GM20000 (cell line): ENCODE data around the gene DOHH.
"Not testable (repeated sequence)": the region's sequence is repeated elsewhere in the genome, so short reads cannot be mapped to it uniquely, and the experiment has no call there.

Source experiments
- DNase-seq: peaks from one replicate; pipeline ENCODE4 v3.0.0; 2012; ENCODE audit warnings: low spot score
- CTCF ChIP-seq: IDR thresholded peaks from 2 replicates; pipeline ENCODE4 v1.5.1; 2012; ENCODE audit warnings: mild to moderate bottlenecking, control low read depth; ENCODE audit errors: extremely low read depth, missing control alignments

DOHH gene

GRCh38 chr19:3510727-3511126 lies 10.3 kb upstream of the DOHH start:
- DNase-seq = no peak
- TF ChIP-seq CTCF = no peak

DNA sequence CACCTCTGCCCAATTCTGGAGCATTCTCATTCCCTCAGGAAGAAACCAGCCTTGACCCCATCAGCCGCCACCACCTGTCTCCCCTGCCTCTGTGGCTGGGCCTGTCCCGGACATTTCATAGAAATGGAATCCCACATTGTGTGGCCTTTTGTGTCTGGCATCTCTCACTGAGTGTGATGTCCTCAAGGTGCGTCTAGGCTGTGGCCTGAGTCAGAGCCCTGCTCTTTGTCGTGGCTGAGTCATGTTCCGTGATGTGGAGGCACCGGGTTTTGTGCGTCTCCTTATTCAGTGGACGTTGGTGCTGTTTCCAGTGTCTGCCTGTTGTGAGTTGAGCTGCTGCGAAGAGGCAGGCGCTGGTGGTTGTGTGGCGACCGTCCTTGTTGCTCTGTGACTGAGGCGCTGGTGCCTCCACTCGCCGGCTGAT lies 9.1 kb upstream of the DOHH start:
- DNase-seq = no peak
- TF ChIP-seq CTCF = no peak

DNA sequence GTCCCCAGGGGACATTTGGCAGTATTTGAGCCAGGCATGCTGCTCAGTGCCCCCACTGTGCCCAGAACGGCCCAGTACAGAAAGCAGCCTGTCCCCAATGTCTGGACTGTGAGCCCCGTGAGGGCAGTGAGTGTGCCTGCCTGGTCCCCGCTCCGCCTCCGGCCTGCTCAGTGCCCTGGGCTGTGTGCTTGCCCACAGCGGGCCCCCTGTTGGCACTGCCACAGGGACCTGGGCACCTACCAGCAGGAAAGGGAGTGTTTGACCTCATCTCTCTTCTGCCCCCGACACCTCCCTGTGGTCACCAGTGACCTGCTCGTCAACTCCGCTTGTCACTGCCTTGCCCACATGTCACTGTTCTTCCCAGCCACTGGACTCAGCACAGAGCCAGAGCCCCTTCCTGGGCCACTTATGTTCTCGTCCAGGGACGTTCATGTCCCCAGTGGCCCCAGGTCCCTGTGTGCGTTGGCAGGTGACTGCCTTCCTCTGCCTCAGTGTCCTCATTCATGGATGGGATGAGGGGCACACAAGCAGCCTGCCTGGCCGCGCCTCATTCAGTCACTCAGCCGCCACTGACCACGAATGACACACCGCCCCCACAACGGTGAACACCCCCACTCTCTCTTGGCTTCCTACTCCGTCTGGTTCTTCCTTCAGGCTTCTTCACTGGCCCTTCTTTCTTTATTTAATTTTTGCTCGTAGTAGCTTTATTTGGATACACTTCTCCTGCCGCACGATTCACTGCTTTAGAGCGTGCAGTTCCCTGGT lies 8.5 kb upstream of the DOHH start:
- TF ChIP-seq CTCF = no peak
- no peak for DNase-seq

GRCh38 chr19:3508121-3508661 lies 7.7 kb upstream of the DOHH start:
- not testable (repeated sequence) for DNase-seq

- TF ChIP-seq CTCF = no peak
- no peak for DNase-seq
Observed at GRCh38 chr19:3507371-3508120, 7.1 kb upstream of the DOHH start.

GRCh38 chr19:3506384-3507340 lies 6.2 kb upstream of the DOHH start:
- peak; percentile 58 for DNase-seq
- no peak for TF ChIP-seq CTCF

GRCh38 chr19:3505598-3506383 lies 5.3 kb upstream of the DOHH start, which contains the start of gene FZR1:
Gene FZR1 (plus strand): TSS chr19:3506311. CDS start chr19:3522990, 16,679 bp downstream.
- TF ChIP-seq CTCF = no peak
- peak; percentile 100 for DNase-seq
